HG02763 (cell line): Measurements from ENCODE around the gene WDR20.
"Not testable (repeated sequence)": the region's sequence is repeated elsewhere in the genome, so short reads cannot be mapped to it uniquely, and the experiment has no call there.

Source experiments
- ATAC-seq: cut with Tn5 transposase; IDR thresholded peaks from one replicate; pipeline ENCODE4 v1.9.1; 2021; ENCODE audit warnings: mild to moderate bottlenecking, moderate library complexity; ENCODE audit not compliant: unreplicated experiment

WDR20 gene

DNA sequence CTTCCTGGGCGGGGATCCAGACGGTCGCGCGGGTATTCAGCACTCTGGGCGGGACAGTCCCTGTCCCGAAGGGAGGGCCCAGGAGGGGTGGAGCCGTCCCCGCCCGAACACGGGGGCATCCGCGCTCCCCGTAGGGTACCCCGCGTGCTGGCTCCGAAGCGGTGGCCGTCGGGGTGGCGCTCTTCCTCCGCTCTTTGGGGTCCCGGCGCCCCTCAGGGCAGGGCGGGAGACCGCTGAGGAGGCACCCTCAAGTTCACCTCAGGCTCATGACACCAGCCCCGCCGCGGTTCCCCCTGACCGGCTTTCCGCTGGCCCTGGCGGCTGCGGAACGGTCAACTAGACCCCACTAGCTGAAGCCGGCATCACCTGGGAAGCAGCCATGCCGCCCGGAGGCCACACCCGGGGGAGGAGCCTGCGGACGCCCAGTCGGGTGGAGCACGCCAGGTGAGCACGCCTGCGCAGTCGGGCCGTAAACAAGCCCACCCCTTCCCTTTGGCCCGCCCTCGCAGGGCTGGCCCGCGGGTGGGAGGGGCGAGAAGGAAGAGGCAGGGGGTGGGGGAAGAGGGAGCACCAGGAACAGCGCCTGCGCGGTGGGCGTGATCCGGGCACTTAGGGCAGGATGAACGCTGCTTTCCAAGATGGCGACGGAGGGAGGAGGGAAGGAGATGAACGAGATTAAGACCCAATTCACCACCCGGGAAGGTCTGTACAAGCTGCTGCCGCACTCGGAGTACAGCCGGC is at the start of gene WDR20:
Gene WDR20 (plus strand): TSS at position 612 of the 741 bp plus-strand sequence. CDS start 27 bp downstream, at position 639.
- peak; percentile 95 for ATAC-seq

- no peak for ATAC-seq
These were observed 49.0 kb upstream of the WDR20 start for GRCh38 chr14:102090713-102091112.

- no peak for ATAC-seq
These were observed 46.9 kb upstream of the WDR20 start for GRCh38 chr14:102092806-102093205.

DNA sequence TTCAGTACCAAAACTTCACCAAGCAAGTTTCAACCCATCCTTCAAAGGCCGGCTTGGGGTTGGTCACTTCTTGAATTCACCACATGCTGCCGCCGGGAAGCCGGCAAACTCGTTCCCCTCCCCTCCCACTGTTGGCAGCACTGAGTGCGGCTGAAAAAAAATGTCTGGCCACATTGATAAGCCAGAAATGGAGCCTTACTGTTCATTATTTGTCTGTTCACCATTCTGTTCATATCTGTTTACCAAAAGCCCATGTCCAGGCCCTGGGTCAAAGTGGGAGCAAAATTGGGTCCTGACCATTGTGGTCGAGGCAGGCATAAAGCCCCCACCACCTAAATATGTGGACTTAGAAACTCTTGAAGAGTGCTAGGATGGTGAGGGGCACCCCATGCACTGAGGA is 45.6 kb upstream of the WDR20 start:
- no peak for ATAC-seq

- no peak for ATAC-seq
These were observed 44.3 kb upstream of the WDR20 start for GRCh38 chr14:102095231-102095870.

DNA sequence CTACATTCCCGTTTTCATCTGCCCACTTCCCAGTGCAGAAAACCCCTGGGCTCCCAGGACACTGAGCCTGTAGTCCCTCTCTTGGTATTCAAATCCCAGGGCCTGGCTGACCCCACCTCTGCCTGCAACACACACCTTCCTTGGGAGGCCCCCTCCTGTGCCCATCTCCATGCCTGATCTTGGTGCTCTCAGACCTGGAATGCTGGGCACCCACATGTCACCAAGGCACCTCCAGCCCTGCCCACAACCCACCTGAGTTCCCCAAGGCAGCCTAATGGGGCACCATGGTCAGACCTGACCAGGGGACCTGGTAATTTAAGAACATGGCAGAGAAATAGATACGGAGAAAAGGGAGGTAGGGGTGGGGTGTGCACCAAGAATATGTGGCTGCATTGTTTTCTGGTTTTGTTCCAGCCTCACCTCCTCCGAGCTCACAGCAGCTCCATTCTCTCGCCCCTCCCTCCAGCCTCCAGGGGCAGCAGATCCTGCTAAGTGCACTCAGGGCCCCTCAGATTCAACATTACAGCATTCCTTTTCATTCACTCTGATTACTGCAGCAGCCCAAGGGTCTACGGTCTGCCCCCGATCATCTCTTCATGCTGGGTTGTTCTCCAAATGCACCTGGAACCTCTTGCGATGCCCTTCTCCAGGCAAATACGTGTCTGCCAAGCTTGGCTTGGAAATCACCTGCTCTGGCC is 43.7 kb upstream of the WDR20 start:
- ATAC-seq: no peak

DNA sequence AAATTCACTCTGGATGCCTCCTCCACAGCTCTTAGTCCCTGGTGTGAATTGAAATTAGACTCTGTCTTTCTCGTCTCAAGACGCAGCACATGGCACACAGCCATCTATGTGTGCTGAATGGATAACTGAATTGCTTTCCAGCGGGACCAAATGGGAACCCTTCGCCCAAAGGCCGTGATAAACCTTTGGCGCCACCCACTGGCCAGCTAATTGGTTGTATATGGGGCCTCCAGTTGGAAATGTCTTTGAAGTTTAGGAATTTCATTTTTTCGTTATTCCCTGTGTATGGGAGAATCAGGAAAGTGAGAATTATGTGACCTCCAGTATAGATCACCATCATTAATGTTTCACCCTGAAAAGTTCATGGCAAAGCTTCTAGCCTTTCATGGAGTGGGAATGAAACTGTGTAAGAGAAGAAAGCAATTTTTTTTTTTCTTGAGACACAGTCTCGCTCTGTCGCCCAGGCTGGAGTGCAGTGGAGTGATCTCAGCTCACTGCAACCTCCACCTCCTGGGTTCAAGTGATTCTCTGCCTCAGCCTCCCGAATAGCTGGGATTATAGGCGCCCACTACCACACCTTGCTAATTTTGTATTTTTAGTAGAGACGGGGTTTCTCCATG is 43.0 kb upstream of the WDR20 start:
- no peak for ATAC-seq

GRCh38 chr14:102097441-102098135 is 42.1 kb upstream of the WDR20 start:
- no peak for ATAC-seq

DNA sequence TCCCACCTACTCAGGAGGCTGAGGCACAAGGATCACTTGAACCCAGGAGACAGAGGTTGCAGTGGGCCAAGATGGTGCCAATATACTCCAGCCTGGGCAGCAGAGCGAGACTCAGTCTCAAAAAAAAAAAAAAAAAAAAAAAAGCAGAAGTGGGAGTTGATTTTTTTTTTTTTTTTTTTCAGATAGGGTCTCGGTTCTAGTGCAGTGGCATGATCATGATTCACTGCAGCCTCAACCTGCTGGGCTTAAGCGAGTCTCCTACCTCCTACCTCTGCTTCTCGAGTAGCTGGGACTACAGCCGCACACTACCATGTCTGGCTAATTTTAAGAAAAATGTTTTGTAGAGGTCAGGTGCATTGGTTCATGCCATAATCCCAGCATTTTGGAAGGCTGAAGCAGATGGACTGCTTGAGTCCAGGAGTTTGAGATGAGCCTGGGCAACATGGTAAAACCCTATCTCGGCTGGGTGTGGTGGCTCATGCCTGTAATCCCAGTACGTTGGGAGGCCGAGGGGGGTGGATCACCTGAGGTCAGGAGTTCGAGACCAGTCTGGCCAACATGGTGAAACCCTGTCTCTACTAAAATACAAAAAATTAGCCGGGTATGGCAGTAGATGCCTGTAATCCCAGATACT is 36.5 kb upstream of the WDR20 start:
- ATAC-seq: peak; percentile 53

GRCh38 chr14:102105369-102105768 is 34.3 kb upstream of the WDR20 start:
- no peak for ATAC-seq

- ATAC-seq: not testable (repeated sequence)
These were observed 30.4 kb upstream of the WDR20 start for GRCh38 chr14:102109332-102109731.

DNA sequence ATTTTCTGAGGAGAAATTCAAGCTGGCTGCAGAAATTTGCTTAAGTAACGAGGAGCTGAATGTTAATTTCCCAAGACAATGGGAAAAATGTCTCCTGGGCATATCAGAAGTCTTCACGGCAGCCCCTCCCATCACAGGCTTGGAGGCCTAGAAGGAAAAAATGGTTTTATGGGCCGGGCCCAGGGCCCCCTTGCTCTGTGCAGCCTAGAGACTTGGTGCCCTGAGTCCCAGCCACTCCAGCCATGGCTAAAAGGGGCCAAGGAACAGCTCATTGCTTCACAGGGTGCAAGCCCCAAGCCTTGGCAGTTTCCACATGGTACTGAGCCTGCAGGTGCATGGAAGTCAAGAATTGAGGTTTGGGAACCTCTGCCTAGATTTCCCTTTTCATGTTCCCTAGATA is 28.6 kb upstream of the WDR20 start:
- no peak for ATAC-seq

DNA sequence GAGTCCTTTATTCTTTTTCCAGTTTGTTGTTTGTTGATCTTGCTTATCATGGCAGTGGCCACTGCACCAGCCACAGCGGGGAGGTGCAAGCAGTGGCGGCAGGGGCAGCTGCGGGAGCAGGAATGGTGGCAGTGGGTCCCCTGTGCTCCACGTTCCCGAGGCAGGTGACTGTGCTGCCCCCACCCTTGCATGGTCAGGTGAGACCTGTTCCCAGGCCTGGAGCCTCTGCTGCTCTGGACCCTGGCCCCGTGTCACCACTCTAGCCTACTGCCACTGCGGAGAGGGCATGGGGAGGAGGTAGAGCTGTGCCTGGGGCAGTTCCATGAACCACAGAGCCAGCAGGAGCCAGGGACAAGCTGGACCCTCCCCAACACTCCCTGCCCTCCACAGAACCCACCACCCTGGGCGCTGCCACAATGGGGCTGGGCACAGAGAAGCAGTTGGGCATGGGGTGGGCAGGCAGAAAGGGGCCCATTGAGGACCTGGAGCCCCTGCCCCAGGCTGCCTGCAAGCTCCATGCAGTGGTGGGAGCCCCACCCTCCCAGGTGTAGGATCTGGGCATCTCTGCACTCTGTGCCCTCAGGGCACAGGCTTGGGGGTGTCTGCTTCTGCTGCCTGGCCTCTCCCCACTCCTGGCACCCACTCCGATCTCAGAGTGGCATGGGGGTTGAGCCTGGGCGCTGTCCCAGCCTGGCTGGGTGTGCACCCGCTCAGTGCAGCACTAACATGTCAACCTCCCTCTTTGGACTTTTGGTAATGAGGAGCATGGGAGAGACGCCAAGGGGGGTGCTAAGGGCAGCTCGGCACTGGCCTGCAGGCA is 23.1 kb upstream of the WDR20 start:
- ATAC-seq: no peak

GRCh38 chr14:102117852-102118251 is 21.8 kb upstream of the WDR20 start:
- ATAC-seq: no peak

- no peak for ATAC-seq
These were observed 18.8 kb upstream of the WDR20 start for GRCh38 chr14:102120888-102121287.

GRCh38 chr14:102121567-102121966 is 18.1 kb upstream of the WDR20 start:
- ATAC-seq: no peak

GRCh38 chr14:102124419-102124818 is 15.3 kb upstream of the WDR20 start:
- ATAC-seq: no peak

DNA sequence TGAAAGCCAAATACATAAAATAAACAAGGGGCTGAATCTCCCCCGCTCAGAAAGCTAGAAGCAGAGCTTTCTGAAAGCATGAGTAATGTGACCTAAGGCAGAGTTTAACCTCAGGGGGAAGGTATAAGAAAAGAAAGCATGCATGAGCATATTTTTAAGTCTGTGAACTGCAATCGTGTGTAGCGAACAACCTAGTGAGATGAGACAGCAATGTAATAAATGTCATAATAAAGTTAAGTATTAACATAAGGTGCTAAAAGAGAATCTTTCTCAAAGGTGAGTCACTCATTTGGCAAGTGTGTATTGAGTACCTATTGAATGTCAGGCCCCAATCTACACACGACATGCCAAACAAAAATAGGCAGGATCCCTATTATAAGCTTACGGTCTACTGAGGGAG is 14.2 kb upstream of the WDR20 start:
- no peak for ATAC-seq

DNA sequence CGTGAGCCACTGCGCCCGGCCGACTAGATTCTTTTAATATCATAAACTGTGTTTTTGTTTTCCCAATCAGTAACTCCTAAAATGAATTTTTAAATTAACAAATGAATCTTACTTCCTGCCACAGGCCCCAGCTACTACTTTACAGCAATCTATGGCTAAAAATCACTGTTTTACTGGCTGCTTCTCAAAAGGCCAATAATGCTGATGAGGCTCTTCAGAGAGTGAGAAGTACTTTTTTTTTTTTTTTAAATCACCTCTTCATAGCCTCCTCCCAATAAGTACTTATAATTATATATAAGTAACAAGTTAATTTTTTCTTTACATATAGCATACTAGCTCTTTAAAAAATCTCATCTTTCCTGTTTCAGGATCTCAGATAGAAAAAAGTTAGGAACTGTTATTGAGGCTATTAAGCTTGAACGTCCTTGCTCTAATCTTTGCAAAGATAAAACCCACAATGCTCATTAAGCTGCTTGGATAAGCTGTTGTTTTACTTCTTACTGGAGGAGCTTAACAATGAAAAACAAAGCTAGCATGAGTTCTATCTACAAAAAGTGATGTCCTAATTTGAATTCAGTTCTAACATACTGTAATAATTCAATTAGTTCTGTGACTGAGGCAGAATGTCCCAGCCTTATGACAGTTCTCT is 12.8 kb upstream of the WDR20 start:
- no peak for ATAC-seq
